Kidney (tissue), 14 donors: ENCODE data around the gene SLC22A23. TPM values are rescaled to one million over a fixed set of nuclear protein-coding genes. Genes with fewer than 3 reads are reported as not detected.

Experiments
- DNase-seq, 5 donors: peaks; one replicate each; pipeline ENCODE4 v3.0.0-alpha.2; 2013 to 2020
- FAIRE-seq: peaks from 2 replicates; lab custom pipeline; 2012; peaks lifted over from hg19 to GRCh38; lab: Jason Lieb, UNC
- H3K27ac ChIP-seq, 2 donors: one replicate each; pipeline ENCODE4 v1.7.0; 2013; ENCODE audit warnings: low read depth in 2 of 2, low read length in 2 of 2, inconsistent platforms in 1 of 2
- H3K27me3 ChIP-seq: one replicate; pipeline ENCODE4 v1.7.1; 2013; ENCODE audit warnings: low read length, inconsistent platforms; ENCODE audit not compliant: control insufficient read depth, insufficient read depth
- H3K36me3 ChIP-seq, 3 donors: one replicate each; pipeline versions ENCODE4 v1.7.0 to v1.7.1; 2013; ENCODE audit warnings: low read length in 3 of 3, control low read depth in 1 of 3, inconsistent platforms in 1 of 3; ENCODE audit not compliant: insufficient read depth in 3 of 3, control insufficient read depth in 2 of 3
- H3K4me1 ChIP-seq, 3 donors: one replicate each; pipeline versions ENCODE4 v1.7.0 to v1.7.1; 2013; ENCODE audit warnings: low read length in 3 of 3, inconsistent platforms in 1 of 3, low read depth in 1 of 3; ENCODE audit not compliant: control insufficient read depth in 2 of 3, insufficient read depth in 2 of 3
- H3K4me3 ChIP-seq, 3 donors: one replicate each; pipeline versions ENCODE4 v1.7.0 to v1.8.1; 2013; ENCODE audit warnings: low read length in 3 of 3, control low read depth in 1 of 3, inconsistent platforms in 1 of 3
- H3K9ac ChIP-seq, 3 donors: one replicate each; pipeline versions ENCODE4 v1.7.0 to v1.7.1; 2013; ENCODE audit warnings: low read length in 3 of 3, control low read depth in 1 of 3, inconsistent platforms in 1 of 3
- H3K9me3 ChIP-seq, 3 donors: one replicate each; pipeline versions ENCODE4 v1.7.0 to v1.7.1; 2013; ENCODE audit warnings: low read length in 3 of 3, control low read depth in 1 of 3, inconsistent platforms in 1 of 3; ENCODE audit not compliant: control insufficient read depth in 2 of 3, insufficient read depth in 1 of 3
- CTCF ChIP-seq: IDR thresholded peaks from 3 replicates; pipeline ENCODE4 v1.5.1; 2012; ENCODE audit warnings: mild to moderate bottlenecking, moderate library complexity, borderline replicate concordance; ENCODE audit not compliant: insufficient read depth; ENCODE audit errors: extremely low read depth
- intact Hi-C: fragments of 100-400 bp; cut with DNase I; formaldehyde crosslinking; loops from one replicate; pipeline ENCODE4 v1.11.1; 2022
- polyA plus RNA-seq: library from polyadenylated mRNA; stranded (reverse); fragments of 350-450 nt; fragmentation: Illumina TruSeq; extraction: RNeasy Lipid Tissue Mini Kit (QIAGEN cat#74804); gene quantifications from one replicate; pipeline ENCODE4 v1.2.3, GENCODE V29; 2014; ENCODE audit warnings: low read depth, low replicate concordance; ENCODE audit not compliant: insufficient read depth
- total RNA-seq: library from RNA; stranded (reverse); fragmentation: NEBNext Ultra II Directional; extraction: Animal tissue kit (Norgen Biotek cat#: 25700); gene quantifications from one replicate; pipeline ENCODE4 v1.2.1, GENCODE V29; 2021
- donor health status: control.
- donor health status: control.
- donor health status: control.
- donor health status: control.
- donor health status: control.
- donor health status: DM: yes; HTN: yes; CAD: no.
- donor health status: Normal renal cell carcinoma (clear cell type).

Gene SLC22A23
- total and polyA plus RNA-seq, 2 donors from 2014 or later, result 5.3 to 5.7 TPM

GRCh38 chr6:3390698-3391097 is 66.2 kb downstream of the SLC22A23 start:
- intact Hi-C loops, result no loop called here
- no peak for FAIRE-seq
- H3K9me3 ChIP-seq, result no peaks in the 10 kb centered on the region
- no peak overlapping the region for H3K27ac ChIP-seq
- no peaks in the 10 kb centered on the region for H3K27me3 ChIP-seq
- H3K4me1 ChIP-seq, result peaks cover 0 to 3% (median 0%) of the 10 kb centered on the region in 3 donors
- H3K36me3 ChIP-seq, result peaks cover 0 to 2% (median 0%) of the 10 kb centered on the region in 3 donors
- no peak for DNase-seq
- no peak overlapping the region for H3K4me3 ChIP-seq
- H3K9ac ChIP-seq, result no peak overlapping the region
- TF ChIP-seq CTCF, result no peak

- DNase-seq (no peak), FAIRE-seq (no peak)
- no peak overlapping the region for H3K9ac ChIP-seq
- no peaks in the 10 kb centered on the region for H3K9me3 ChIP-seq
- H3K36me3 ChIP-seq, result peaks cover 0 to 2% (median 0%) of the 10 kb centered on the region in 3 donors
- intact Hi-C loops, result no loop called here
- H3K4me1 ChIP-seq, result peaks cover 0 to 8% (median 4%) of the 10 kb centered on the region in 3 donors
- no peaks in the 10 kb centered on the region for H3K27me3 ChIP-seq
- no peak overlapping the region for H3K27ac ChIP-seq
- TF ChIP-seq CTCF, result no peak
- no peak overlapping the region for H3K4me3 ChIP-seq
These were observed 67.3 kb downstream of the SLC22A23 start for GRCh38 chr6:3389390-3390167.

GRCh38 chr6:3388786-3389185 is 68.1 kb downstream of the SLC22A23 start:
- DNase-seq, result no peak
- intact Hi-C loops, result no loop called here

More at GRCh38 chr6:3388786-3389185, 68.1 kb downstream of the SLC22A23 start:
- Histone ChIP-seq H3K4me1 (peaks cover 0 to 8% (median 6%) of the 10 kb centered on the region in 3 donors), H3K9ac (no peak overlapping the region), H3K9me3 (no peaks in the 10 kb centered on the region), H3K27ac (no peak overlapping the region), H3K4me3 (no peak overlapping the region), H3K36me3 (peaks cover 0 to 2% (median 0%) of the 10 kb centered on the region in 3 donors), H3K27me3 (no peaks in the 10 kb centered on the region)
- FAIRE-seq, result no peak
- no peak for TF ChIP-seq CTCF
